A549 (cell line): Measurements from ENCODE around the gene EFNA5. TPM values are rescaled to one million over a fixed set of nuclear protein-coding genes. Genes with fewer than 3 reads are reported as not detected.

Source experiments
- CBX2 ChIP-seq: fragments of 200-600 bp; sonication (generic); IDR thresholded peaks from 2 replicates; pipeline ENCODE4 v1.6.1; 2016; ENCODE audit warnings: low read depth, mild to moderate bottlenecking, borderline replicate concordance
- CHD4 ChIP-seq: fragments of 200-600 bp; sonication (generic); IDR thresholded peaks from 2 replicates; pipeline ENCODE4 v1.6.1; 2016; ENCODE audit warnings: antibody characterized with exemption, mild to moderate bottlenecking, borderline replicate concordance
- EHF ChIP-seq: fragments of 250-450 bp; sonication (Bioruptor Pico); IDR thresholded peaks from 2 replicates; pipeline ENCODE4 v1.5.0; 2020; ENCODE audit warnings: mild to moderate bottlenecking
- ESRRA ChIP-seq: fragments of 150-350 bp; IDR thresholded peaks from 2 replicates; pipeline ENCODE4 v1.6.1; 2014; ENCODE audit warnings: mild to moderate bottlenecking, low read length, borderline replicate concordance
- FOSL2 ChIP-seq, 2 experiments: fragments of 450-650 bp in 1 of 2; fragments of >200 bp in 1 of 2; sonication (Bioruptor Twin) in 1 of 2; formaldehyde crosslinking; IDR thresholded peaks; 2 replicates each; pipeline versions ENCODE4 v1.5.0 to v1.6.1; 2016 to 2020; ENCODE audit warnings: mild to moderate bottlenecking in 1 of 2, moderate library complexity in 1 of 2
- FOXS1 ChIP-seq: fragments of 250-450 bp; sonication (Bioruptor Pico); IDR thresholded peaks from 2 replicates; pipeline ENCODE4 v1.5.0; 2020; ENCODE audit warnings: mild to moderate bottlenecking, moderate library complexity
- GATA3 ChIP-seq: IDR thresholded peaks from 2 replicates; pipeline ENCODE4 v1.6.1; 2012; ENCODE audit warnings: borderline replicate concordance
- HOXB13 ChIP-seq: fragments of 250-450 bp; sonication (Bioruptor Pico); IDR thresholded peaks from 2 replicates; pipeline ENCODE4 v1.5.0; 2020; ENCODE audit warnings: low read depth, mild to moderate bottlenecking, moderate library complexity
- JUN ChIP-seq, 2 experiments: fragments of >200 bp; sonication (Bioruptor Twin); formaldehyde crosslinking; IDR thresholded peaks; 2 replicates in 1 of 2; 3 replicates in 1 of 2; pipeline ENCODE4 v1.6.1; 2016 to 2017
- KDM5A ChIP-seq: fragments of 200-600 bp; sonication (generic); IDR thresholded peaks from 2 replicates; pipeline ENCODE4 v1.6.1; 2016; ENCODE audit warnings: antibody characterized with exemption, mild to moderate bottlenecking
- MAFK ChIP-seq: fragments of 450-650 bp; IDR thresholded peaks from 2 replicates; pipeline ENCODE4 v1.6.1; 2014; ENCODE audit not compliant: partially characterized antibody
- MYC ChIP-seq: IDR thresholded peaks from 2 replicates; pipeline ENCODE4 v1.6.1; 2012; ENCODE audit warnings: mild to moderate bottlenecking, inconsistent platforms, low read length, improper control_type of control experiment, borderline replicate concordance
- NFE2L2 ChIP-seq: fragments of 150-350 bp; conservative IDR thresholded peaks from 2 replicates; pipeline ENCODE4 v1.6.1; 2014; ENCODE audit warnings: low read length
- NPAS2 ChIP-seq: fragments of 250-450 bp; sonication (Bioruptor Pico); IDR thresholded peaks from 2 replicates; pipeline ENCODE4 v1.8.0; 2022; ENCODE audit warnings: mild to moderate bottlenecking, moderate library complexity, borderline replicate concordance
- NR3C1 ChIP-seq: fragments of >200 bp; sonication (Bioruptor Twin); formaldehyde crosslinking; IDR thresholded peaks from 3 replicates; pipeline ENCODE4 v1.6.1; 2017
- PHF8 ChIP-seq: fragments of 200-600 bp; sonication (generic); IDR thresholded peaks from 2 replicates; pipeline ENCODE4 v1.6.1; 2016; ENCODE audit warnings: low read depth, mild to moderate bottlenecking, antibody characterized with exemption, moderate library complexity, borderline replicate concordance
- POLR2A ChIP-seq: IDR thresholded peaks from 2 replicates; pipeline ENCODE4 v1.6.1; 2012; ENCODE audit warnings: mild to moderate bottlenecking, low read length
- RAD21 ChIP-seq, 2 experiments: fragments of >200 bp in 1 of 2; sonication (Bioruptor Twin) in 1 of 2; formaldehyde crosslinking in 1 of 2; IDR thresholded peaks in 1 of 2; conservative IDR thresholded peaks in 1 of 2; 2 replicates in 1 of 2; 3 replicates in 1 of 2; pipeline ENCODE4 v1.6.1; 2012 to 2018; ENCODE audit warnings: inconsistent platforms in 1 of 2
- RCOR1 ChIP-seq: fragments of 150-350 bp; IDR thresholded peaks from 2 replicates; pipeline ENCODE4 v1.6.1; 2014; ENCODE audit warnings: antibody characterized with exemption, low read length, low read depth
- RFX5 ChIP-seq: fragments of 450-650 bp; IDR thresholded peaks from 2 replicates; pipeline ENCODE4 v1.7.1; 2014; ENCODE audit warnings: antibody characterized with exemption, mild to moderate bottlenecking, moderate library complexity
- RNF2 ChIP-seq: fragments of 200-600 bp; sonication (generic); IDR thresholded peaks from 2 replicates; pipeline ENCODE4 v1.6.1; 2016; ENCODE audit warnings: low read depth, mild to moderate bottlenecking, antibody characterized with exemption, moderate library complexity, borderline replicate concordance
- SREBF2 ChIP-seq: fragments of 450-650 bp; IDR thresholded peaks from 2 replicates; pipeline ENCODE4 v1.6.1; 2014; ENCODE audit warnings: mild to moderate bottlenecking, moderate library complexity
- TFCP2L1 ChIP-seq: fragments of 250-450 bp; sonication (Bioruptor Pico); IDR thresholded peaks from 2 replicates; pipeline ENCODE4 v1.5.0; 2021; ENCODE audit warnings: mild to moderate bottlenecking
- ZC3H11A ChIP-seq: fragments of 450-650 bp; IDR thresholded peaks from 2 replicates; pipeline ENCODE4 v1.6.1; 2014; ENCODE audit warnings: antibody characterized with exemption, mild to moderate bottlenecking
- ZFP36 ChIP-seq: fragments of 450-650 bp; IDR thresholded peaks from 2 replicates; pipeline ENCODE4 v1.6.1; 2014; ENCODE audit warnings: borderline replicate concordance; ENCODE audit not compliant: partially characterized antibody
- polyA plus RNA-seq, 4 experiments: library from polyadenylated mRNA; depleted of rRNA in 3 of 4; stranded (reverse); fragments of >200 nt; fragmentation: RNase III in 1 of 4; extraction: RNeasy Plus Mini Kit Qiagen cat#74134 plus additional on column Dnase treatment in 1 of 4; gene quantifications; 2 replicates in 3 of 4; 3 replicates in 1 of 4; pipeline ENCODE4 v1.2.3, GENCODE V29; 2011 to 2017
- TF ChIP-seq, protein P1 (sequence below): fragments of 150-350 bp; IDR thresholded peaks from 2 replicates; pipeline ENCODE4 v1.6.1; 2014; ENCODE audit warnings: low read depth, mild to moderate bottlenecking, low read length
- TF ChIP-seq, protein P2 (sequence below): fragments of >200 bp; sonication (Bioruptor Twin); formaldehyde crosslinking; IDR thresholded peaks from 3 replicates; pipeline ENCODE4 v1.6.1; 2016
- TF ChIP-seq, protein P3 (sequence below): IDR thresholded peaks from 2 replicates; pipeline ENCODE4 v1.6.1; 2012; ENCODE audit warnings: low read depth, borderline replicate concordance
- TF ChIP-seq, protein P4 (sequence below): IDR thresholded peaks from 2 replicates; pipeline ENCODE4 v1.6.1; 2012
- TF ChIP-seq, protein P5 (sequence below): IDR thresholded peaks from 2 replicates; pipeline ENCODE4 v1.6.1; 2012

Gene EFNA5
- polyA plus RNA-seq, 2 of the 4 experiments (the other 2 are of a cell fraction), result 8.5 to 20.7 TPM

DNA sequence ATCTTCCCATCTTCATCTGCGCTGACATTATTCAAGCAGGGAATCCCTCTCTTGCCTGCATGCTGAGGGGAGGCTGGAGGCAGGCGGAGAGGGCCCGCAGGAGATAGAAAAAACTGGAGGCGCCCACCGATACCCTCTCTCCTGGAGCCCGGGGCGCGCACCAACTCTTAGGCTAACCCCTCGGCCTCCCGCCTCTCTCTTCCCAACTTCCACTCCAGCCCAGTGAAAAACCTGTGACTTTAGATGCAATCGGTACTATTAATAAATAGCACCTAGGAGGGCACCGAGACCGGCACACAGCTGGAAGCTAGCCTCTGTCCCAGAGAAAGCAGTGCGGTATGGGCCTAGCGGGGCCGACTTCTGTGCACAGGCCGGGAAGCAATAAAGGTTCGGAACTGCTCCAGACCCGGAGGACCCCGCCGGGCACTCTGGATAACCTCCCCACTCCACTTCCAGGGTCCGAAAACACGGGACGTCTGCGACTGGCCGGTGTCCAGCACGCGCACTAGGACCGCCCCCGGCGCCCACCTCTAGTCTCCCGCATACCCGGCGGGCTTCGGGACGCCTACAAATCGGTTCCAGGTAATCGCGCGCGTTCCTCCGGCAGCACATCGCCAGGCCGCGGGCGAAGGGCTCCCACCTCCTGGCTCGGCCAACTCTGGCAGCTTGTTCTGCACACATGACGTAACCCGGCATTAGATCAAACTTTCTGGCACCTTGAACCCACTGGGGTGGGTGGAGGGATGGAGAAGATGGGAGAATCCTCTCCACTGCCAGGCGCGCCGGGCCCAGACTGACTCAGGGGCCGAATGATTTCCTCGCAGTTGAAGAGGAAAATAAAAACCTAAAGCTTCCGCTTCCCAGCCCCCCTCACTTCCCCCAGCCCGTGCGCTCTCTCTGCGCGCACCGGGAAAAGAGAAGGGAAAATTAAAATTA lies 1.4 kb downstream of the EFNA5 start (continued):
- TF ChIP-seq, protein P1, sequence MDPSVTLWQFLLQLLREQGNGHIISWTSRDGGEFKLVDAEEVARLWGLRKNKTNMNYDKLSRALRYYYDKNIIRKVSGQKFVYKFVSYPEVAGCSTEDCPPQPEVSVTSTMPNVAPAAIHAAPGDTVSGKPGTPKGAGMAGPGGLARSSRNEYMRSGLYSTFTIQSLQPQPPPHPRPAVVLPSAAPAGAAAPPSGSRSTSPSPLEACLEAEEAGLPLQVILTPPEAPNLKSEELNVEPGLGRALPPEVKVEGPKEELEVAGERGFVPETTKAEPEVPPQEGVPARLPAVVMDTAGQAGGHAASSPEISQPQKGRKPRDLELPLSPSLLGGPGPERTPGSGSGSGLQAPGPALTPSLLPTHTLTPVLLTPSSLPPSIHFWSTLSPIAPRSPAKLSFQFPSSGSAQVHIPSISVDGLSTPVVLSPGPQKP, result no peak
- TF ChIP-seq, protein P2, sequence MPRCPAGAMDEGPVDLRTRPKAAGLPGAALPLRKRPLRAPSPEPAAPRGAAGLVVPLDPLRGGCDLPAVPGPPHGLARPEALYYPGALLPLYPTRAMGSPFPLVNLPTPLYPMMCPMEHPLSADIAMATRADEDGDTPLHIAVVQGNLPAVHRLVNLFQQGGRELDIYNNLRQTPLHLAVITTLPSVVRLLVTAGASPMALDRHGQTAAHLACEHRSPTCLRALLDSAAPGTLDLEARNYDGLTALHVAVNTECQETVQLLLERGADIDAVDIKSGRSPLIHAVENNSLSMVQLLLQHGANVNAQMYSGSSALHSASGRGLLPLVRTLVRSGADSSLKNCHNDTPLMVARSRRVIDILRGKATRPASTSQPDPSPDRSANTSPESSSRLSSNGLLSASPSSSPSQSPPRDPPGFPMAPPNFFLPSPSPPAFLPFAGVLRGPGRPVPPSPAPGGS, result no peak
- TF ChIP-seq FOSL2 (IDR thresholded peaks at IDR 0.05) (no peak), FOSL2 (CRISPR knock-in tag; IDR thresholded peaks at IDR 0.05) (0 out of 2 replicates have a peak, but pooled peaks have one; percentile 9), KDM5A (no peak), RCOR1 (no peak), NPAS2 (CRISPR knock-in tag) (no peak), CHD4 (no peak), CBX2 (no peak), JUN (IDR thresholded peaks at IDR 0.05) (0 out of 5 replicates have a peak, but pooled peaks of 1 of the 2 experiments have one; percentile 9), SREBF2 (no peak), MAFK (no peak), FOXS1 (CRISPR knock-in tag) (no peak), RFX5 (no peak), ESRRA (no peak), NFE2L2 (no peak), HOXB13 (CRISPR knock-in tag) (no peak), MYC (no peak), EHF (no peak), RAD21 (conservative IDR thresholded peaks at IDR 0.05 in 1 of 2, IDR thresholded peaks at IDR 0.05 in 1 of 2) (no peak), RNF2 (no peak), NR3C1 (no peak), TFCP2L1 (no peak), GATA3 (0 out of 2 replicates have a peak, but pooled peaks have one; percentile 15), POLR2A (peak; percentile 26; the same call in 1 of the 2 replicates), ZC3H11A (no peak), ZFP36 (no peak), PHF8 (peak; percentile 25)
- TF ChIP-seq, protein P3, sequence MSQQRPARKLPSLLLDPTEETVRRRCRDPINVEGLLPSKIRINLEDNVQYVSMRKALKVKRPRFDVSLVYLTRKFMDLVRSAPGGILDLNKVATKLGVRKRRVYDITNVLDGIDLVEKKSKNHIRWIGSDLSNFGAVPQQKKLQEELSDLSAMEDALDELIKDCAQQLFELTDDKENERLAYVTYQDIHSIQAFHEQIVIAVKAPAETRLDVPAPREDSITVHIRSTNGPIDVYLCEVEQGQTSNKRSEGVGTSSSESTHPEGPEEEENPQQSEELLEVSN, result 0 out of 2 replicates have a peak, but pooled peaks have one; percentile 20
- TF ChIP-seq, protein P4, sequence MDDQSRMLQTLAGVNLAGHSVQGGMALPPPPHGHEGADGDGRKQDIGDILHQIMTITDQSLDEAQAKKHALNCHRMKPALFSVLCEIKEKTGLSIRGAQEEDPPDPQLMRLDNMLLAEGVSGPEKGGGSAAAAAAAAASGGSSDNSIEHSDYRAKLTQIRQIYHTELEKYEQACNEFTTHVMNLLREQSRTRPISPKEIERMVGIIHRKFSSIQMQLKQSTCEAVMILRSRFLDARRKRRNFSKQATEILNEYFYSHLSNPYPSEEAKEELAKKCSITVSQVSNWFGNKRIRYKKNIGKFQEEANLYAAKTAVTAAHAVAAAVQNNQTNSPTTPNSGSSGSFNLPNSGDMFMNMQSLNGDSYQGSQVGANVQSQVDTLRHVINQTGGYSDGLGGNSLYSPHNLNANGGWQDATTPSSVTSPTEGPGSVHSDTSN, result no peak
- TF ChIP-seq, protein P5, sequence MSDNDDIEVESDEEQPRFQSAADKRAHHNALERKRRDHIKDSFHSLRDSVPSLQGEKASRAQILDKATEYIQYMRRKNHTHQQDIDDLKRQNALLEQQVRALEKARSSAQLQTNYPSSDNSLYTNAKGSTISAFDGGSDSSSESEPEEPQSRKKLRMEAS, result peak; percentile 18; the same call in 1 of the 2 replicates
